Tibial artery (tissue), 4 donors: ENCODE results near the gene PI4K2A.

Experiments
- DNase-seq, 2 donors: peaks; one replicate each; pipeline ENCODE4 v3.0.0-alpha.2; 2019
- H3K27ac ChIP-seq, 2 donors: fragments of 200-600 bp; sonication (generic) in 1 of 2; 1 replicate in 1 of 2; 2 replicates in 1 of 2; pipeline ENCODE4 v1.5.1; 2018 to 2019; ENCODE audit warnings: mild to moderate bottlenecking in 1 of 2
- H3K27me3 ChIP-seq, 2 donors: fragments of 200-600 bp; sonication (generic) in 1 of 2; one replicate each; pipeline versions ENCODE4 v1.5.1 to v1.6.0; 2016 to 2019
- H3K36me3 ChIP-seq, 3 donors: fragments of 200-600 bp; sonication (generic) in 2 of 3; one replicate each; pipeline ENCODE4 v1.5.1; 2016 to 2019; ENCODE audit warnings: mild to moderate bottlenecking in 2 of 3
- H3K4me1 ChIP-seq, 4 donors: fragments of 200-600 bp; sonication (generic) in 2 of 4; 1 replicate in 3 of 4; 2 replicates in 1 of 4; pipeline ENCODE4 v1.5.1; 2016 to 2019
- H3K4me3 ChIP-seq, 2 donors: fragments of 200-600 bp; sonication (generic) in 1 of 2; 1 replicate in 1 of 2; 2 replicates in 1 of 2; pipeline ENCODE4 v1.5.1; 2018 to 2019; ENCODE audit warnings: mild to moderate bottlenecking in 2 of 2
- H3K9me3 ChIP-seq, 3 donors: fragments of 200-600 bp; sonication (generic) in 1 of 3; one replicate each; pipeline ENCODE4 v1.5.1; 2016 to 2019
- CTCF ChIP-seq, 2 experiments: fragments of 200-600 bp in 1 of 2; fragments of 450-650 bp in 1 of 2; IDR thresholded peaks; one replicate each; pipeline ENCODE4 v1.5.1; 2017 to 2019; ENCODE audit warnings: antibody characterized with exemption in 2 of 2, mild to moderate bottlenecking in 1 of 2, moderate library complexity in 1 of 2
- intact Hi-C: fragments of 100-400 bp; cut with DNase I; formaldehyde crosslinking; loops from one replicate; pipeline ENCODE4 v1.15.0; 2023; ENCODE audit warnings: low total_unique reads

PI4K2A gene

GRCh38 chr10:97719602-97720001, 79.1 kb downstream of the PI4K2A start:
- no peak for DNase-seq
- no peaks in the 10 kb centered on the region for H3K27me3 ChIP-seq
- TF ChIP-seq CTCF (IDR thresholded peaks at IDR 0.05): no peak
- no peaks in the 10 kb centered on the region for H3K9me3 ChIP-seq
- peaks cover 8 to 54% (median 44%) of the 10 kb centered on the region in 4 donors for H3K4me1 ChIP-seq
- H3K27ac ChIP-seq: peak overlapping the region; percentile 96 to 99
- H3K36me3 ChIP-seq: peaks cover 18 to 26% (median 20%) of the 10 kb centered on the region in 3 donors
- intact Hi-C loops: no loop called here
- H3K4me3 ChIP-seq: no peak overlapping the region

GRCh38 chr10:97721871-97722780, 81.7 kb downstream of the PI4K2A start:
- intact Hi-C loops: no loop called here
- Histone ChIP-seq H3K27me3 (no peaks in the 10 kb centered on the region), H3K4me3 (no peak overlapping the region), H3K27ac (peak overlapping the region in 1 of 2 donors; percentile 32), H3K36me3 (peaks cover 18 to 22% (median 18%) of the 10 kb centered on the region in 3 donors), H3K4me1 (peaks cover 8 to 41% (median 31%) of the 10 kb centered on the region in 4 donors), H3K9me3 (no peaks in the 10 kb centered on the region)
- TF ChIP-seq CTCF (IDR thresholded peaks at IDR 0.05): no peak
- peak in 1 of 2 donors; percentile 38 for DNase-seq

GRCh38 chr10:97723001-97723400, 82.5 kb downstream of the PI4K2A start:
- Histone ChIP-seq H3K9me3 (no peaks in the 10 kb centered on the region), H3K27me3 (no peaks in the 10 kb centered on the region), H3K36me3 (peaks cover 10 to 13% (median 11%) of the 10 kb centered on the region in 3 donors), H3K27ac (no peak overlapping the region), H3K4me3 (no peak overlapping the region), H3K4me1 (peaks cover 8 to 36% (median 23%) of the 10 kb centered on the region in 4 donors)
- intact Hi-C loops: no loop called here
- TF ChIP-seq CTCF (IDR thresholded peaks at IDR 0.05): no peak
- no peak for DNase-seq

- intact Hi-C loops: no loop called here
- DNase-seq: no peak
- H3K9me3 ChIP-seq: no peaks in the 10 kb centered on the region
- peaks cover 0 to 6% (median 1%) of the 10 kb centered on the region in 3 donors for H3K36me3 ChIP-seq
- no peaks in the 10 kb centered on the region for H3K27me3 ChIP-seq
- peaks cover 0 to 21% (median 9%) of the 10 kb centered on the region in 4 donors for H3K4me1 ChIP-seq
- no peak for TF ChIP-seq CTCF (IDR thresholded peaks at IDR 0.05)
- H3K4me3 ChIP-seq: no peak overlapping the region
- peak overlapping the region in 1 of 2 donors; percentile 9 for H3K27ac ChIP-seq
Measured at GRCh38 chr10:97724341-97724941, 84.0 kb downstream of the PI4K2A start.
